Measurements from ENCODE around the gene MPIG6B. TPM values are rescaled to one million over a fixed set of nuclear protein-coding genes. Genes with fewer than 3 reads are reported as not detected.

MPIG6B gene
- total and polyA plus RNA-seq, 4 experiments from 2014 or later: not detected

DNA sequence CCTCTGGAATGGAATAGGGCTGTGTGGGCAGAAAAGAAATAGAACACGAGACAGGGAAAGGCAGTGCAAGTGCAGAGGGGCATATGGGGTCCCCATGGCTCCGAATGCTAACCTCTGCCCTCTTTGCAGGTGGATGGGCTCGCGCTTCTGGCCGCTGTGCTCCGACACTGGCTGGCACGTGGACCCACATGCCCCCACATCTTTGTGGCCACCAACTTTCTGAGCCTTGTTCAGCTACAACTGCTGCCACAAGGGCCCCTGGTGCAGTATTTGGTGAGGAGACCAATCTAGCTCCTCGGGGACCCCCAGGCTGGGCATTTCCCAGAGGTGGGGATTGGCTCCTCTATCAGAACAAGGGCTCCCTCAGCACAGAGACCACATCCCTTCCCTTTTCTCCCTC is 38.2 kb downstream of the MPIG6B start:
- H3K36me3 ChIP-seq (ENCODE audit: insufficient read depth, low read length): no peaks in the 10 kb centered on the region
- Mint-ChIP-seq H3K27ac (peak overlapping the region in 1 of 7 donors; percentile 35), H3K4me1 (peaks cover 0 to 5% (median 3%) of the 10 kb centered on the region in 4 donors), H3K4me3 (no peak overlapping the region), H3K9me3 (no peaks in the 10 kb centered on the region), H3K36me3 (peaks cover 5 to 11% of the 10 kb centered on the region in 2 donors), H3K27me3 (no peaks in the 10 kb centered on the region)
- no peak overlapping the region for H3K4me3 ChIP-seq (ENCODE audit: low read length in 2 of 2)
- H3K27me3 ChIP-seq (ENCODE audit: insufficient read depth, low read length): no peaks in the 10 kb centered on the region
- ChIA-PET CTCF (ENCODE audit: partially characterized antibody) (no interaction called here), POLR2A (ENCODE audit: partially characterized antibody) (no interaction called here)
- intact Hi-C loops (cut with micrococcal nuclease): no loop called here
- DNase-seq: no peak
- H3K9me3 ChIP-seq (ENCODE audit: control insufficient read depth in 1 of 2, low read length in 2 of 2): no peaks in the 10 kb centered on the region
- no peak overlapping the region for H3K27ac ChIP-seq (ENCODE audit: low read depth, low read length)
- no peaks in the 10 kb centered on the region for H3K4me1 ChIP-seq (ENCODE audit: insufficient read depth, low read length)

DNA sequence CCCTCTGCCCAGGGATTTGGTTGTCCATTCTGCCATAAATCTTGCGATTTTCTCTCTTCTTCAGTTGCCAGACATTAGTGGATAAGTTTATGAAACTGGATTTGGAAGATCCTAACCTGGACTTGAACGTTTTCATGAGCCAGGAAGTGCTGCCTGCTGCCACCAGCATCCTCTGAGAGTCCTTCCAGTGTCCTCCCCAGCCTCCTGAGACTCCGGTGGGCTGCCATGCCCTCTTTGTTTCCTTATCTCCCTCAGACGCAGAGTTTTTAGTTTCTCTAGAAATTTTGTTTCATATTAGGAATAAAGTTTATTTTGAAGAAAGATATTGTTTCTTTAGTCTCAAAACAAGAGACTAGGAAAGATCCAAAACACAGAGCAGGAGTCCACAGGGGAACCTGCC is 39.2 kb downstream of the MPIG6B start, which contains the start of gene SAPCD1:
TSS of gene SAPCD1 (plus strand) at position 301 of the 400 bp plus-strand sequence. CDS start 399 bp downstream, outside the sequence.
- POLR2A ChIA-PET (ENCODE audit: partially characterized antibody): no interaction called here
- no peak within 1 kb of the TSS for H3K27ac ChIP-seq (ENCODE audit: low read depth, low read length)
- peak within 1 kb of the TSS in 3 of 7 donors; percentile 12 to 55 (median 32) for H3K27ac Mint-ChIP-seq
- no peak within 1 kb of the TSS for H3K4me3 Mint-ChIP-seq
- no peaks in the 10 kb centered on the region for H3K9me3 ChIP-seq (ENCODE audit: control insufficient read depth in 1 of 2, low read length in 2 of 2)
- H3K4me1 Mint-ChIP-seq: peaks cover 0 to 5% (median 3%) of the 10 kb centered on the region in 4 donors
- H3K27me3 Mint-ChIP-seq: no peaks in the 10 kb centered on the region
- H3K9me3 Mint-ChIP-seq: no peaks in the 10 kb centered on the region
- no peak for DNase-seq
- H3K27me3 ChIP-seq (ENCODE audit: insufficient read depth, low read length): no peaks in the 10 kb centered on the region
- intact Hi-C loops (cut with micrococcal nuclease): no loop called here
- H3K36me3 ChIP-seq (ENCODE audit: insufficient read depth, low read length): no peaks in the 10 kb centered on the region
- CTCF ChIA-PET (ENCODE audit: partially characterized antibody): no interaction called here
- peaks cover 5 to 11% of the 10 kb centered on the region in 2 donors for H3K36me3 Mint-ChIP-seq
- H3K4me1 ChIP-seq (ENCODE audit: insufficient read depth, low read length): no peaks in the 10 kb centered on the region
- no peak within 1 kb of the TSS for H3K4me3 ChIP-seq (ENCODE audit: low read length in 2 of 2)

DNA sequence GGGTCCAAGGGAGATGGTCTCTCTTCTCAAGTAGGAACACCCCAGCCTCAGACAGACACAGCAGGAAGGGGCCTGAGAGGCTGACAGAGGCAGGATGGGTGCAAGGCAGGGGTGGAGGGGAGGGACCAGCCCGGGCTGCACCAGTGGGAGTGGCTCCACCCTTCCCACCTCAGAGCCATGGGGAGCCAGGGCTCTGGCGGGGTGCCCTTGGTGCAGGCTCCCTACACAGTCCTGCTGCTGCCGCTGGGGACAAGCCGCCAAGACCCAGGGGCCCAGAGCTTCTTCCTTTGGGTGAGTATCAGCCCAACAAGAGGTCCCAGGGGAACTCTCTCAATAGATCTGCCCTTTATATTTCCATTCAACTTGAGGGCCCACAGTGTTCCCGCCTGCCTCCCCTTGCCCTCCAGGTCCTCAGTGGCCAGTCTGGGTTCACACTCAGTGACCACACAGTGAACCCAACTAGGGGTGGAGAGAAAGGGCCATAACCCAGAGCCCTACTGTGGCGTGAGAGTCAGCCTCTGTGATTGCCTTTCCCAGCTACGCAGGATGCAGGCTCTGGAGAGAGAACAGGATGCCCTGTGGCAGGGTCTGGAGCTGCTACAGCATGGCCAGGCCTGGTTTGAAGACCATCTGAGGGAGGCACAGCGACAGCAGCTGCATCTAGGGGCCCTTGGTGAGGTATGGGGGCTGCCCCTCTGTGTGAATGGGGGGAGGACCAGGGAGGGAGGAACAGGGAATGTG is 39.9 kb downstream of the MPIG6B start:
- no peaks in the 10 kb centered on the region for H3K27me3 Mint-ChIP-seq
- POLR2A ChIA-PET (ENCODE audit: partially characterized antibody): no interaction called here
- CTCF ChIA-PET (ENCODE audit: partially characterized antibody): no interaction called here

DNA sequence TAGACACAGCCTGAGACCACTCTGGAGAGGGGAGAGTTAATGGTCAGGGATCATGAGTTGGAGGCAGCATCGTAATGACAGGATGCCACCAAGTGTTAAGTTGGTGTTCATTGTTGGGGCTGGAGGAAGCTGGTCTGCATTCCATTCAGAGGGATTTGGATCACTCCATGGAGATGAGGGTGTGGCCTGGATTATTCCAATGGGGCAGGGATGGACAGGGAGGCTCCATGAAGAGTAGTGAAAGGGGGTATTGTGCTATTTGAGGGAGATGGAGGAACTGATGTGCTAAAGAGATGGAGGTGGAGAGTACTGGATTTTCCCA is 40.4 kb downstream of the MPIG6B start:
- intact Hi-C loops (cut with micrococcal nuclease): no loop called here

More for the DNA sequence above, 39.9 kb downstream of the MPIG6B start:
- peak overlapping the region in 1 of 7 donors; percentile 12 for H3K27ac Mint-ChIP-seq
- peaks cover 5 to 11% of the 10 kb centered on the region in 2 donors for H3K36me3 Mint-ChIP-seq
- no peak overlapping the region for H3K4me3 ChIP-seq (ENCODE audit: low read length in 2 of 2)
- no peaks in the 10 kb centered on the region for H3K9me3 ChIP-seq (ENCODE audit: control insufficient read depth in 1 of 2, low read length in 2 of 2)
- intact Hi-C loops (cut with micrococcal nuclease): no loop called here
- no peaks in the 10 kb centered on the region for H3K27me3 ChIP-seq (ENCODE audit: insufficient read depth, low read length)
- H3K4me3 Mint-ChIP-seq: no peak overlapping the region
- no peaks in the 10 kb centered on the region for H3K36me3 ChIP-seq (ENCODE audit: insufficient read depth, low read length)
- H3K9me3 Mint-ChIP-seq: no peaks in the 10 kb centered on the region
- peaks cover 0 to 5% (median 3%) of the 10 kb centered on the region in 4 donors for H3K4me1 Mint-ChIP-seq
- no peak for DNase-seq
- no peak overlapping the region for H3K27ac ChIP-seq (ENCODE audit: low read depth, low read length)
- no peaks in the 10 kb centered on the region for H3K4me1 ChIP-seq (ENCODE audit: insufficient read depth, low read length)

DNA sequence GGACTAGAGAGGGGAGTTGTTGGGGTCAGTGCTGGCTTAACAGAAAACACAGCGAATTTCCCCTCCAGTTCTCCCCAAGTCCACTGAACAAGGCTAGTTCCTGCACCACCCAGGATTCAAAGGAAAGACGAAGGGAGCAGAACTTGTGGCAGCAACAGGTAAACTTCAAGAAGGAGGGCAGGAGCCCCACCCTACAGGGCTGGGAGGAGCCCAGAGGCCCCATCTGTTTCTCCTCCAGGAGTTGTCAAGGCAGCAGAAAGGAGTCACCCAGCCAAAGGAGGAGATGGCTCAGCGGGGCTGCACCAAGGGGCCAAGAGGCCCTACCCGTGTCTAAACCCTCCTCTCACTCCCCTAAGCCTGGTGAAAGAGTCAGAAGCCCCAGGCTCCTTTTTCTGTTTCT is 41.0 kb downstream of the MPIG6B start:
- Histone ChIP-seq H3K4me3 (ENCODE audit: low read length in 2 of 2) (no peak overlapping the region), H3K4me1 (ENCODE audit: insufficient read depth, low read length) (no peaks in the 10 kb centered on the region), H3K27me3 (ENCODE audit: insufficient read depth, low read length) (no peaks in the 10 kb centered on the region), H3K9me3 (ENCODE audit: control insufficient read depth in 1 of 2, low read length in 2 of 2) (no peaks in the 10 kb centered on the region), H3K27ac (ENCODE audit: low read depth, low read length) (no peak overlapping the region), H3K36me3 (ENCODE audit: insufficient read depth, low read length) (no peaks in the 10 kb centered on the region)
- H3K4me1 Mint-ChIP-seq: peaks cover 0 to 5% (median 3%) of the 10 kb centered on the region in 4 donors
- CTCF ChIA-PET (ENCODE audit: partially characterized antibody): no interaction called here
- intact Hi-C loops (cut with micrococcal nuclease): no loop called here
- DNase-seq: no peak
- no peaks in the 10 kb centered on the region for H3K27me3 Mint-ChIP-seq
- POLR2A ChIA-PET (ENCODE audit: partially characterized antibody): no interaction called here
- H3K9me3 Mint-ChIP-seq: no peaks in the 10 kb centered on the region
- peaks cover 5 to 7% of the 10 kb centered on the region in 2 donors for H3K36me3 Mint-ChIP-seq
- H3K4me3 Mint-ChIP-seq: no peak overlapping the region
- no peak overlapping the region for H3K27ac Mint-ChIP-seq

More for the DNA sequence above, 40.4 kb downstream of the MPIG6B start:
- DNase-seq: no peak
- no peaks in the 10 kb centered on the region for H3K4me1 ChIP-seq (ENCODE audit: insufficient read depth, low read length)
- no peaks in the 10 kb centered on the region for H3K27me3 ChIP-seq (ENCODE audit: insufficient read depth, low read length)
- Mint-ChIP-seq H3K36me3 (peaks cover 5 to 11% of the 10 kb centered on the region in 2 donors), H3K27me3 (no peaks in the 10 kb centered on the region), H3K9me3 (no peaks in the 10 kb centered on the region), H3K4me3 (no peak overlapping the region), H3K4me1 (peaks cover 0 to 5% (median 3%) of the 10 kb centered on the region in 4 donors), H3K27ac (peak overlapping the region in 2 of 7 donors; percentile 53 to 70)
- no peaks in the 10 kb centered on the region for H3K36me3 ChIP-seq (ENCODE audit: insufficient read depth, low read length)
- ChIA-PET CTCF (ENCODE audit: partially characterized antibody) (no interaction called here), POLR2A (ENCODE audit: partially characterized antibody) (no interaction called here)
- H3K27ac ChIP-seq (ENCODE audit: low read depth, low read length): no peak overlapping the region
- H3K9me3 ChIP-seq (ENCODE audit: control insufficient read depth in 1 of 2, low read length in 2 of 2): no peaks in the 10 kb centered on the region
- no peak overlapping the region for H3K4me3 ChIP-seq (ENCODE audit: low read length in 2 of 2)

DNA sequence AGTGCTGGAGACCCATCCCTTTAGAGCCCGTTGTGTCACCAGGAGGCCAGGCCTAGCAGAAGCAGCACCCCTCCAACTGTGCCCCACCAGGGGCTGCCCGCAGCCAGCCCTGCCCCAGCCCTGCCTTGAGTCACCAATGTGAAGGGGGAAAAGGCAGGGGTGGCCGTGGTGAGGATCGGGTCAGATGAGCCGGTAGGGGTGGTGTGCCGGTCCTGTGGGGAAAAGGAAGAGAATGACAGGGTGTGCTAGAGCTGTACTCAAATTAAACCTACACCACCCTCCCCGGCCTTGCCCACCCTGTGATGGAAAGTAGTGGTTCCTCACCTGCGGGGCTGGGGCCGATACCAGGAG is 42.4 kb downstream of the MPIG6B start:
- ChIA-PET CTCF (ENCODE audit: partially characterized antibody) (no interaction called here), POLR2A (ENCODE audit: partially characterized antibody) (no interaction called here)
- peaks cover 5% of the 10 kb centered on the region for H3K4me1 ChIP-seq (ENCODE audit: insufficient read depth, low read length)
- no peaks in the 10 kb centered on the region for H3K27me3 ChIP-seq (ENCODE audit: insufficient read depth, low read length)
- H3K27me3 Mint-ChIP-seq: no peaks in the 10 kb centered on the region
- no peak overlapping the region for H3K27ac ChIP-seq (ENCODE audit: low read depth, low read length)
- H3K27ac Mint-ChIP-seq: no peak overlapping the region
- no peaks in the 10 kb centered on the region for H3K36me3 ChIP-seq (ENCODE audit: insufficient read depth, low read length)
- DNase-seq: no peak
- intact Hi-C loops (cut with micrococcal nuclease): no loop called here
- peaks cover 4 to 13% (median 10%) of the 10 kb centered on the region in 4 donors for H3K4me1 Mint-ChIP-seq
- H3K9me3 Mint-ChIP-seq: no peaks in the 10 kb centered on the region
- H3K9me3 ChIP-seq (ENCODE audit: control insufficient read depth in 1 of 2, low read length in 2 of 2): no peaks in the 10 kb centered on the region
- H3K36me3 Mint-ChIP-seq: peaks cover 3 to 5% of the 10 kb centered on the region in 2 donors
- H3K4me3 Mint-ChIP-seq: no peak overlapping the region
- no peak overlapping the region for H3K4me3 ChIP-seq (ENCODE audit: low read length in 2 of 2)

DNA sequence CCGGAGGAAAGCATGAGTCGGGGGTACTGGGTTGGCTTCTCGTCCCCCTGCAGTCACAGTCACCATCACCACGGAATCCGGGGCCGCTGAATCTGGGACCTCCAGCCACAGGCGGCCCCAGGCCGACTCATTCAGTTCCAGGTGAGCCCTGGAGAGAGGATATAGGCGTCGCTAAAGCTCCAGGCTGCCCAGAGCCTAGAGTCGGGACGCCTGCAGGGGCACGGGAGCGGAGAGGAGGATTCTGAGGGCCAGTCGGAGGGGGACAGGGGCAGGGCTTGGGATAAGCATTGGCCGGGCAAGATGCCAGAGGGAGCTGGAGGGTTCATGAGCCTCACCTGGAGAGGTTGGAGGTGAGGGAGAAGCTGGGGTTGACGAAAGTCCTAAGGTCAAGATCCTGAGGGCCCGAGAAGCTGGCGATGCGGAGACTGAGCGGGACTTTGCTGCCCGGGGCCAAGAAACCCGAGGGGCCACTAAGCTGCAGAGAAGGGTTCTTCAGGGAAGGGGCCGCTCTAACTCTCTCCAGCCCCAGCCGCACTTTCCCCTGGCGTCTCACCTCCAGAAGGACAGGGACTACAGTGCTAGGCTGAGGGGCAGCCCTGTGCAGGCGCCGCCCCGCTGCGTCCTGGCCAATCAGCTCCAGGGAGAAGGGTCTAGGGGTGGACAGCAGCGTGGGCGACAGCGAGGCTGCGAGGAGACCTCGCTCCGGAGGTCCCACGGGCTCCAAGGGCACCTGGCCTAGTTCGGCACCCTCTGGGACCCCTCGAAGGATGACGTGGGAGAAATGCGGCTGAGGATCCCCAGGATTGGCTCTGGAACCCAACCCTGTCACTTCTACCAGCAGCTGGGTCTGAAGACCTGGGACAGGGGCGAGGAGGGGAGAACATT is 43.0 kb downstream of the MPIG6B start:
- Histone ChIP-seq H3K27ac (ENCODE audit: low read depth, low read length) (no peak overlapping the region), H3K36me3 (ENCODE audit: insufficient read depth, low read length) (no peaks in the 10 kb centered on the region), H3K9me3 (ENCODE audit: control insufficient read depth in 1 of 2, low read length in 2 of 2) (no peaks in the 10 kb centered on the region), H3K27me3 (ENCODE audit: insufficient read depth, low read length) (no peaks in the 10 kb centered on the region), H3K4me3 (ENCODE audit: low read length in 2 of 2) (no peak overlapping the region), H3K4me1 (ENCODE audit: insufficient read depth, low read length) (peaks cover 11% of the 10 kb centered on the region)
- no peaks in the 10 kb centered on the region for H3K9me3 Mint-ChIP-seq
- no peak overlapping the region for H3K27ac Mint-ChIP-seq
- POLR2A ChIA-PET (ENCODE audit: partially characterized antibody): no interaction called here
- intact Hi-C loops (cut with micrococcal nuclease): no loop called here
- DNase-seq: no peak
- peaks cover 2 to 3% of the 10 kb centered on the region in 2 donors for H3K36me3 Mint-ChIP-seq
- peaks cover 6 to 18% (median 12%) of the 10 kb centered on the region in 4 donors for H3K4me1 Mint-ChIP-seq
- CTCF ChIA-PET (ENCODE audit: partially characterized antibody): interaction anchor here (0.9 kb wide), 1 partner anchor 36 kb away, joined by 3 read pairs; no protein-coding TSS in a partner anchor
- no peak overlapping the region for H3K4me3 Mint-ChIP-seq
- no peaks in the 10 kb centered on the region for H3K27me3 Mint-ChIP-seq
